ENCODE results near the gene EPC1.

EPC1 gene

DNA sequence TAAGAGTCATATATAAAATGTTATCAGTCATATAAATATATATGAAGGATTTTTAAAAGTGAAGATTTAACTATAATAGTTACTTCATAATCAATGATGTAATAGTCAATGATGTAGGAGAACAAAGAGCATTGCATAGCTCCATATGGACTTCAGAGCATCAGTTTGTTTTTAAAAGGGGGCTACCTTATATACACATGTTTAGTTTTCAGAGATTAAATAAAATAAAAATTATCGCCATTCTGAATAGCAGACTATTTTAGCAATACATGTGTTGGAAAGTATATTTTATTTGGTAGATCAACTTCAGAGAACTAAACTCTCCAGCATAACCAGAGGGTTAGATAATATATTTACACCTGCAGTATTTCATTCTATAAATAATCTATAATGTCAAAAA, 29.1 kb upstream of the EPC1 start:
- peak overlapping the region; percentile 79 for H3K4me3 ChIP-seq (ENCODE audit: low read depth, low read length)
- TF ChIP-seq, protein P1, sequence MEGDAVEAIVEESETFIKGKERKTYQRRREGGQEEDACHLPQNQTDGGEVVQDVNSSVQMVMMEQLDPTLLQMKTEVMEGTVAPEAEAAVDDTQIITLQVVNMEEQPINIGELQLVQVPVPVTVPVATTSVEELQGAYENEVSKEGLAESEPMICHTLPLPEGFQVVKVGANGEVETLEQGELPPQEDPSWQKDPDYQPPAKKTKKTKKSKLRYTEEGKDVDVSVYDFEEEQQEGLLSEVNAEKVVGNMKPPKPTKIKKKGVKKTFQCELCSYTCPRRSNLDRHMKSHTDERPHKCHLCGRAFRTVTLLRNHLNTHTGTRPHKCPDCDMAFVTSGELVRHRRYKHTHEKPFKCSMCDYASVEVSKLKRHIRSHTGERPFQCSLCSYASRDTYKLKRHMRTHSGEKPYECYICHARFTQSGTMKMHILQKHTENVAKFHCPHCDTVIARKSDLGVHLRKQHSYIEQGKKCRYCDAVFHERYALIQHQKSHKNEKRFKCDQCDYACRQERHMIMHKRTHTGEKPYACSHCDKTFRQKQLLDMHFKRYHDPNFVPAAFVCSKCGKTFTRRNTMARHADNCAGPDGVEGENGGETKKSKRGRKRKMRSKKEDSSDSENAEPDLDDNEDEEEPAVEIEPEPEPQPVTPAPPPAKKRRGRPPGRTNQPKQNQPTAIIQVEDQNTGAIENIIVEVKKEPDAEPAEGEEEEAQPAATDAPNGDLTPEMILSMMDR (conservative IDR thresholded peaks at IDR 0.05; ENCODE audit: low read depth, low read length) = no peak
- no peak for DNase-seq (ENCODE audit: low read depth)

DNA sequence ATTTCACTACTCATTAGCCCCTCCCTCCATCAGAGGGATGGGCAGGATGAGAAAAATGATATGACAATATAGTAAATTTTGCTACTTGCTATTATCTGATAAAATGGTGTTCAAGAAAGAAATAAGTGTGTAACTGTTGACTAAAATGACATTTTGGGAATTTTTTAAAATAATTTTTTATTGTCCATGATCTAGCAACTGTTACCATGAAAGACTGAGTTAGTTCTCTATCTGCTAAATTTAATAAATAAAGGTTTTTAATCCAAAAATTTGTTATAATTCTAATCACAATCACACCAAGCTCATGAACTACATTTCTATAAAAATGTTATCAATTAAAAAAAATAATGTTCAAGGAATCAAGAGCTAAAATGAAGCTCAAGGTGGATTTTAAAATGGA, 28.7 kb upstream of the EPC1 start:
- DNase-seq (ENCODE audit: low read depth) = no peak
- peak overlapping the region; percentile 79 for H3K4me3 ChIP-seq (ENCODE audit: low read depth, low read length)
- TF ChIP-seq, protein P1 (conservative IDR thresholded peaks at IDR 0.05; ENCODE audit: low read depth, low read length) = no peak

DNA sequence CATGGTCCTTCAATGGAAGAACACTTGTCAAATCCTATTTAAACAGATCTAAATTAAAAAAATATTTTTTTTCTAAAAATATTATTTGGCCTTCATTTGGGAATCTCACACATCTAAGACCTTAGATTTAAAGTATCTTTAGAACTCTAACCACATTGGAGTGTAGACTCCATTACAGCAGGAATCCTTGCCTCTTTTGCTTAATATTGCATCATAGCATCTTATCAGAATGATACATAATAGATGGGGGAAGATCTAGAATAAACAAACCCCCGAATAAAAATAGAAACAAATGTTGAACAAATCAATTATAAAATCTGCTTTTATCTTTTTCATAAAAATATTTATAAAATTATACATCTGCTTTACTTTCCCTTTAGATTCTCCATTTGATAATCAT, 27.6 kb upstream of the EPC1 start:
- H3K4me3 ChIP-seq (ENCODE audit: low read depth, low read length) = no peak overlapping the region
- DNase-seq (ENCODE audit: low read depth) = no peak
- TF ChIP-seq, protein P1 (conservative IDR thresholded peaks at IDR 0.05; ENCODE audit: low read depth, low read length) = no peak

DNA sequence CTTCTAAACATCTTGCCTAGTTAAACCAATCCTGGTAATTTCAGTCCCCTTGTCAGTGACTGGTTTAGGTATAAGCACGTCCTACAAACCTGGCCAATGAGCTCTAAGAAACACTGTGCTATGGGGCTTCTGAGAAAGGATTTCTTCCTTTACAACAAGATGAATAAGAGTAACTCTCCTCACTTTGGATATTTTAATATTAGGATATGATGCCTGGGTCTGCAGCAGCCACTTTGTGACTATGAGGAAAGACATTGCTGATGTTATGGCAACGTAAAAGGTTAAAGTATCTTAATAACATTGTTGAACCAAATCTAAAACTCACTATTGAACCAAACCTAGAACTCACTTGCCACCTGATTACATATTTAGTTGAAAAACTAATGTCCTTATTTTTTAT, 26.5 kb upstream of the EPC1 start:
- DNase-seq (ENCODE audit: low read depth) = no peak
- no peak overlapping the region for H3K4me3 ChIP-seq (ENCODE audit: low read depth, low read length)
- TF ChIP-seq, protein P1 (conservative IDR thresholded peaks at IDR 0.05; ENCODE audit: low read depth, low read length) = no peak

DNA sequence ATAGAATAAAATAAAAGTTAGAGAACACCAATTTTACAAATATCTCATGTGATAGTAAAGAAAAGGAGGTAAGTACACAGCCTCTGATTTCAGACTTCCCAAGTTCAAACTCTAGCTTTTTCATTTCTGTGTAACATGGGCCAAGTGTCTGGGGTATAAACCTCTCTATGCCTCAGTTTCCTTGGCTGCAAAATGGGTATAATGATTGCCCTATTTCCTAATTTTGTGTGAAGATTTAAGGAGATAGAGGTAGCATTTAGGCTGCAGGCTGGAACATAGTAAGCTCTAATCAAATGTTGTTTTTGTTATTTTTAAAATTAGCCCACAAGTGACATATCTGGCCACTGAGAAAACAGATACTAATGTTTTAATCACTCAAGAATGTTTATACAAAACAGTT, 26.1 kb upstream of the EPC1 start:
- TF ChIP-seq, protein P1 (conservative IDR thresholded peaks at IDR 0.05; ENCODE audit: low read depth, low read length) = no peak
- no peak for DNase-seq (ENCODE audit: low read depth)
- H3K4me3 ChIP-seq (ENCODE audit: low read depth, low read length) = no peak overlapping the region

DNA sequence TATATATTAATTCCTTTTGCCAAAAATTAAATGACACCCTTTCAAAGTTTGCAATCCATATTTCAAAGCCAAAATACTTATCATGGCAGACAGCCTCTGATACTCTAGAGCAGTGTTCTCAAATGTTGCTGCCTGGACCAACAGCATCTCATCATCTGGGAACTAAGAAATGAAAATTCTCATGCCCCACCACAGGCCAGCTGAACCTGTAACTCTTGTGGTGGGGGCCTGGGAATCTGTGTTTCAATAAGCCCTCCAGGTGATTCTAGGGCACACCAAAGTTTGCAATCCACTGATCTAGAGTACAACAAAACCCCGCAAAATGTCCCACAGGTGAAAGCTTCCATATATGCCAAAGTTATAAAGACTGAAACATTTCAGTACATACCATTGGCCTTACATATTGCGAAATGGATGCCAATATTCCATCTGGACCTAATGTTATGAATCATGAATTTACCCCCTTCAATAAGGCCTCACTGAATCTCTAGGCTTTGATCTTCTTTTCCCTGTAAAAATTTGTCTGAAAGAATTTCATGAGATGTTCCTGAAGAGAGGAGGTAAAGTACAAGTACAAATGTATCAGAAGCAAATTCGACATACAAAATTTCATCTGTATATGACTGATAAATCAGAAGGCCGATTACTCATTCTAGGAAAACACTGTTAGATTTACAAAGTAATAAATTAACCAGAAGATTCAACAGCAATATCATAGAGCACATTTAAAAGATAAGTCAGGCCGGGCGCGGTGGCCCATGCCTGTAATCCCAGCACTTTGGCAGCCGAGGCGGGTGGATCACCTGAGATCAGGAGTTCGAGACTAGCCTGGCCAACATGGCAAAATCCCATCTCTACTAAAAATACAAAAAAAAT, 25.3 kb upstream of the EPC1 start:
- no peak overlapping the region for H3K4me3 ChIP-seq (ENCODE audit: low read depth, low read length)
- TF ChIP-seq, protein P1 (conservative IDR thresholded peaks at IDR 0.05; ENCODE audit: low read depth, low read length) = no peak
- DNase-seq (ENCODE audit: low read depth) = peak; percentile 24

DNA sequence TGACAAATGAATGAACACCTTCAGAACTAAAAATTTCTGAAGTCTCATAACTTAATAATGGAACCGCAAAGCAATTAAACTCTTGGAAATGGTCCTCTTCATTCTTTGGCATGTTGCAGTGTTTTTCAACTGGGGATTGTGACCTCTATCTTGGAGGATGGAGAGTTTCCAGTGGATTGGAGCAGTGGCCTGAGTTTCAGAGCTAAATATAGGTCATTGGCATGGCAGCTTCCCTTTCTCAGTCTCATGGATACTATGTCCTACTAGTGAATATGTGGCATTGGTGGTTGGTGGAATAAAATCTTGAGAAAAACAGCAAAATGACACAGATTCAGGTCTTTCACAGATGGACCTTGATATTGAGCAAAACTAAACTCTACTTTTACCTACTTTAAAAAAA, 24.1 kb upstream of the EPC1 start:
- no peak overlapping the region for H3K4me3 ChIP-seq (ENCODE audit: low read depth, low read length)
- DNase-seq (ENCODE audit: low read depth) = no peak
- TF ChIP-seq, protein P1 (conservative IDR thresholded peaks at IDR 0.05; ENCODE audit: low read depth, low read length) = no peak
